Measurements from ENCODE around the gene MMEL1. TPM values are rescaled to one million over a fixed set of nuclear protein-coding genes. Genes with fewer than 3 reads are reported as not detected.
A peak's percentile ranks its signal among the peaks of the same experiment; 100 is the strongest.

MMEL1 gene
- total RNA-seq, 1 experiment from 2014 or later, result not detected

GRCh38 chr1:2593251-2593878 lies 39.5 kb downstream of the MMEL1 start (continued):
- TF ChIP-seq USF1 (CRISPR knock-in tag; IDR thresholded peaks at IDR 0.05) (no peak), E2F5 (CRISPR knock-in tag; IDR thresholded peaks at IDR 0.05) (no peak), ERG (CRISPR knock-in tag; IDR thresholded peaks at IDR 0.05) (no peak), FOXJ3 (CRISPR knock-in tag; IDR thresholded peaks at IDR 0.05; ENCODE audit: borderline replicate concordance) (no peak), MAX (CRISPR knock-in tag; IDR thresholded peaks at IDR 0.05) (no peak)

GRCh38 chr1:2592672-2593071 lies 40.1 kb downstream of the MMEL1 start:
- Mint-ChIP-seq H3K9me3 (peaks cover 12% of the 10 kb centered on the region), H3K36me3 (peaks cover 15% of the 10 kb centered on the region), H3K4me1 (no peaks in the 10 kb centered on the region), H3K4me3 (no peak overlapping the region), H3K27ac (no peak overlapping the region), H3K27me3 (ENCODE audit: low read depth) (peaks cover 6% of the 10 kb centered on the region)
- DNase-seq (ENCODE audit: low spot score) (no peak), ATAC-seq (no peak)
- ChIA-PET CTCF (no interaction called here), POLR2A (no interaction called here)
- TF ChIP-seq ATF6 (CRISPR knock-in tag; IDR thresholded peaks at IDR 0.05) (no peak), PREB (CRISPR knock-in tag; IDR thresholded peaks at IDR 0.05; ENCODE audit: borderline replicate concordance) (no peak)

GRCh38 chr1:2591581-2592261 lies 41.1 kb downstream of the MMEL1 start:
- H3K36me3 Mint-ChIP-seq, result peaks cover 15% of the 10 kb centered on the region
- peak; percentile 4 for DNase-seq (ENCODE audit: low spot score)
- CTCF ChIA-PET, result no interaction called here
- H3K9me3 Mint-ChIP-seq, result peaks cover 12% of the 10 kb centered on the region
- H3K4me1 Mint-ChIP-seq, result no peaks in the 10 kb centered on the region
- no peak overlapping the region for H3K27ac Mint-ChIP-seq
- POLR2A ChIA-PET, result no interaction called here
- H3K27me3 Mint-ChIP-seq (ENCODE audit: low read depth), result peaks cover 6% of the 10 kb centered on the region
- ATAC-seq, result no peak
- no peak overlapping the region for H3K4me3 Mint-ChIP-seq
- TF ChIP-seq ATF1 (CRISPR knock-in tag; IDR thresholded peaks at IDR 0.05) (no peak), MAX (CRISPR knock-in tag; IDR thresholded peaks at IDR 0.05) (no peak), PRRX2 (CRISPR knock-in tag; IDR thresholded peaks at IDR 0.05) (no peak), ZNF232 (CRISPR knock-in tag; IDR thresholded peaks at IDR 0.05) (no peak), ZNF423 (CRISPR knock-in tag; IDR thresholded peaks at IDR 0.05) (no peak), SOX15 (CRISPR knock-in tag; IDR thresholded peaks at IDR 0.05) (no peak), ZNF396 (CRISPR knock-in tag; IDR thresholded peaks at IDR 0.05; ENCODE audit: borderline replicate concordance) (no peak), ZBTB43 (CRISPR knock-in tag; IDR thresholded peaks at IDR 0.05) (no peak), JUN (CRISPR knock-in tag; IDR thresholded peaks at IDR 0.05) (no peak), NFYB (CRISPR knock-in tag; conservative IDR thresholded peaks at IDR 0.05; ENCODE audit: low read depth) (no peak), E2F4 (CRISPR knock-in tag; IDR thresholded peaks at IDR 0.05; ENCODE audit: borderline replicate concordance, low read depth) (no peak), RORB (CRISPR knock-in tag; IDR thresholded peaks at IDR 0.05) (no peak), ERG (CRISPR knock-in tag; IDR thresholded peaks at IDR 0.05) (no peak), USF2 (CRISPR knock-in tag; IDR thresholded peaks at IDR 0.05) (no peak)
